Measurements from ENCODE around the gene EMP2. TPM values are rescaled to one million over a fixed set of nuclear protein-coding genes. Genes with fewer than 3 reads are reported as not detected.

Gene EMP2
- polyA plus RNA-seq, 2 donors = 68.6 to 90.9 TPM

GRCh38 chr16:10494343-10495030 lies 85.9 kb downstream of the EMP2 start:
- no peak overlapping the region for H3K4me3 ChIP-seq (ENCODE audit: low read depth in 1 of 2, low read length in 2 of 2)
- 72 to 78% methylated on average over 5 of the region's 5 CpGs for WGBS, 2 donors
- H3K9me3 ChIP-seq (ENCODE audit: control insufficient read depth in 2 of 2, insufficient read depth in 1 of 2, low read depth in 1 of 2, low read length in 1 of 2) = peaks cover 0 to 7% of the 10 kb centered on the region in 2 donors
- H3K27ac ChIP-seq (ENCODE audit: low read depth in 2 of 2, low read length in 1 of 2) = no peak overlapping the region
- H3K4me1 ChIP-seq (ENCODE audit: control insufficient read depth in 2 of 2, insufficient read depth in 2 of 2, low read length in 1 of 2) = no peaks in the 10 kb centered on the region
- no peaks in the 10 kb centered on the region for H3K27me3 ChIP-seq (ENCODE audit: control insufficient read depth in 1 of 2, insufficient read depth in 2 of 2, low read length in 2 of 2)
- peaks cover 0 to 12% of the 10 kb centered on the region in 2 donors for H3K36me3 ChIP-seq (ENCODE audit: control insufficient read depth in 2 of 2, insufficient read depth in 2 of 2, low read length in 1 of 2)

- H3K4me1 ChIP-seq (ENCODE audit: control insufficient read depth in 2 of 2, insufficient read depth in 2 of 2, low read length in 1 of 2) = no peaks in the 10 kb centered on the region
- WGBS, 2 donors = 95 to 97% methylated on average over 8 of the region's 8 CpGs
- H3K4me3 ChIP-seq (ENCODE audit: low read depth in 1 of 2, low read length in 2 of 2) = no peak overlapping the region
- H3K27me3 ChIP-seq (ENCODE audit: control insufficient read depth in 1 of 2, insufficient read depth in 2 of 2, low read length in 2 of 2) = no peaks in the 10 kb centered on the region
- peaks cover 0 to 12% of the 10 kb centered on the region in 2 donors for H3K36me3 ChIP-seq (ENCODE audit: control insufficient read depth in 2 of 2, insufficient read depth in 2 of 2, low read length in 1 of 2)
- H3K27ac ChIP-seq (ENCODE audit: low read depth in 2 of 2, low read length in 1 of 2) = no peak overlapping the region
- peaks cover 0 to 7% of the 10 kb centered on the region in 2 donors for H3K9me3 ChIP-seq (ENCODE audit: control insufficient read depth in 2 of 2, insufficient read depth in 1 of 2, low read depth in 1 of 2, low read length in 1 of 2)
Observed at GRCh38 chr16:10493276-10493675, 87.1 kb downstream of the EMP2 start.

GRCh38 chr16:10490141-10490540 lies 90.3 kb downstream of the EMP2 start:
- Histone ChIP-seq H3K9me3 (ENCODE audit: control insufficient read depth in 2 of 2, insufficient read depth in 1 of 2, low read depth in 1 of 2, low read length in 1 of 2) (peaks cover 6 to 7% of the 10 kb centered on the region in 2 donors), H3K4me3 (ENCODE audit: low read depth in 1 of 2, low read length in 2 of 2) (no peak overlapping the region), H3K27ac (ENCODE audit: low read depth in 2 of 2, low read length in 1 of 2) (no peak overlapping the region), H3K4me1 (ENCODE audit: control insufficient read depth in 2 of 2, insufficient read depth in 2 of 2, low read length in 1 of 2) (no peaks in the 10 kb centered on the region), H3K27me3 (ENCODE audit: control insufficient read depth in 1 of 2, insufficient read depth in 2 of 2, low read length in 2 of 2) (no peaks in the 10 kb centered on the region), H3K36me3 (ENCODE audit: control insufficient read depth in 2 of 2, insufficient read depth in 2 of 2, low read length in 1 of 2) (peaks cover 0 to 8% of the 10 kb centered on the region in 2 donors)
- WGBS, 2 donors = 38 to 54% methylated on average over 1 of the region's 1 CpG

- Histone ChIP-seq H3K9me3 (ENCODE audit: control insufficient read depth in 2 of 2, insufficient read depth in 1 of 2, low read depth in 1 of 2, low read length in 1 of 2) (peaks cover 3 to 6% of the 10 kb centered on the region in 2 donors), H3K36me3 (ENCODE audit: control insufficient read depth in 2 of 2, insufficient read depth in 2 of 2, low read length in 1 of 2) (peaks cover 3 to 6% of the 10 kb centered on the region in 2 donors), H3K4me3 (ENCODE audit: low read depth in 1 of 2, low read length in 2 of 2) (no peak overlapping the region), H3K27me3 (ENCODE audit: control insufficient read depth in 1 of 2, insufficient read depth in 2 of 2, low read length in 2 of 2) (no peaks in the 10 kb centered on the region), H3K27ac (ENCODE audit: low read depth in 2 of 2, low read length in 1 of 2) (no peak overlapping the region), H3K4me1 (ENCODE audit: control insufficient read depth in 2 of 2, insufficient read depth in 2 of 2, low read length in 1 of 2) (no peaks in the 10 kb centered on the region)
- WGBS, 2 donors = 93 to 95% methylated on average over 12 of the region's 12 CpGs
Observed at GRCh38 chr16:10485698-10486382, 94.6 kb downstream of the EMP2 start.

GRCh38 chr16:10485159-10485558 lies 95.2 kb downstream of the EMP2 start:
- Histone ChIP-seq H3K9me3 (ENCODE audit: control insufficient read depth in 2 of 2, insufficient read depth in 1 of 2, low read depth in 1 of 2, low read length in 1 of 2) (peaks cover 3 to 6% of the 10 kb centered on the region in 2 donors), H3K4me3 (ENCODE audit: low read depth in 1 of 2, low read length in 2 of 2) (no peak overlapping the region), H3K36me3 (ENCODE audit: control insufficient read depth in 2 of 2, insufficient read depth in 2 of 2, low read length in 1 of 2) (peaks cover 3 to 6% of the 10 kb centered on the region in 2 donors), H3K27me3 (ENCODE audit: control insufficient read depth in 1 of 2, insufficient read depth in 2 of 2, low read length in 2 of 2) (no peaks in the 10 kb centered on the region), H3K4me1 (ENCODE audit: control insufficient read depth in 2 of 2, insufficient read depth in 2 of 2, low read length in 1 of 2) (no peaks in the 10 kb centered on the region), H3K27ac (ENCODE audit: low read depth in 2 of 2, low read length in 1 of 2) (no peak overlapping the region)
- WGBS, 2 donors = 97% methylated on average over 4 of the region's 4 CpGs

GRCh38 chr16:10480151-10480550 lies 100.2 kb downstream of the EMP2 start:
- H3K9me3 ChIP-seq (ENCODE audit: control insufficient read depth in 2 of 2, insufficient read depth in 1 of 2, low read depth in 1 of 2, low read length in 1 of 2) = no peaks in the 10 kb centered on the region
- no peaks in the 10 kb centered on the region for H3K27me3 ChIP-seq (ENCODE audit: control insufficient read depth in 1 of 2, insufficient read depth in 2 of 2, low read length in 2 of 2)
- H3K4me1 ChIP-seq (ENCODE audit: control insufficient read depth in 2 of 2, insufficient read depth in 2 of 2, low read length in 1 of 2) = no peaks in the 10 kb centered on the region
- H3K36me3 ChIP-seq (ENCODE audit: control insufficient read depth in 2 of 2, insufficient read depth in 2 of 2, low read length in 1 of 2) = peaks cover 2 to 3% of the 10 kb centered on the region in 2 donors
- H3K4me3 ChIP-seq (ENCODE audit: low read depth in 1 of 2, low read length in 2 of 2) = no peak overlapping the region
- 90 to 92% methylated on average over 2 of the region's 2 CpGs for WGBS, 2 donors
- no peak overlapping the region for H3K27ac ChIP-seq (ENCODE audit: low read depth in 2 of 2, low read length in 1 of 2)

Other genes starting within 250 kb of the EMP2 start
- 1 to 10 TPM; 4.9 to 6.4 TPM for gene ATF7IP2, start 194.5 kb downstream of the EMP2 start, polyA plus RNA-seq
- under 1 TPM in 1 of 2 donors, not detected in 1; 0.22 TPM for gene TEKT5, start 114.3 kb upstream of the EMP2 start, polyA plus RNA-seq
- gene NUBP1, start 163.2 kb upstream of the EMP2 start, polyA plus RNA-seq = 10 to 100 TPM; 27.1 to 27.4 TPM
- gene TVP23A, start 238.2 kb upstream of the EMP2 start, polyA plus RNA-seq = under 1 TPM; 0.05 to 0.08 TPM

Data from esophagus (tissue), 2 donors.